ENCODE measurements around the gene ALCAM.

The ALCAM gene

DNA sequence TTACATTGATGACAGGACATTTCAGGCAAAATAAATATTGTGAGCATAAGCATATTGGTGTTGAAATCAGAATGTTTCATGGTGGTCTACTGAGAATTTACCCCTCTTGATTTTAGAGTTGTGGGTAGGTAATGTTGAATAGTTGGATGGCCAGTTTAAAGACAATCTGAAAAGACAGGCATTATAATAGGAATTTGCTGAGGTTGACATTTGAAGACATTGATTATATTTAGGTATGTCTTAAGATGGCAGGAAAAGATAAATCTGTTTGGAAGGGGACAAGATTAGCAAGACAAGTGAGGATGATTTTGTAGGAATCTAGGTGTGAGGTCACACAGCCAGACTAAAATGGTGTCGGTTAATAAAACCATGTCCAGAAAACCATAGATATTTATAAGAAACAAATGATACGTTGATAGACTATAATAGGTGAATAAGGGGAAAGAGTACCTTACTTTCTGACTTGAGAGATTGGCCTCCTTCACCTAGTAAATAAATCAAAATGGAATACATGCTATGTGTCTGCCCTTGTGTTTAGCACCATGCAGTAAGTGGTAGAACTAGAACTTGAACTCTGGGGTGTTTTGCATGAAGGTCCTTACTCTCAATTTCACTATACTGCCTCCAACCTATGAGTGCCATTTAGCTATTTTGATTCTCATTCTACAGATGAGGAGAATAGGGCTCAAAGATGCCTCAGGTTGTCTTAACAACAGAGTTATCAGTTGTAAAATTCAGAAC, 57.9 kb downstream of the ALCAM start:
- no peak for DNase-seq (ENCODE audit: low read depth)
- TF ChIP-seq, protein P1, sequence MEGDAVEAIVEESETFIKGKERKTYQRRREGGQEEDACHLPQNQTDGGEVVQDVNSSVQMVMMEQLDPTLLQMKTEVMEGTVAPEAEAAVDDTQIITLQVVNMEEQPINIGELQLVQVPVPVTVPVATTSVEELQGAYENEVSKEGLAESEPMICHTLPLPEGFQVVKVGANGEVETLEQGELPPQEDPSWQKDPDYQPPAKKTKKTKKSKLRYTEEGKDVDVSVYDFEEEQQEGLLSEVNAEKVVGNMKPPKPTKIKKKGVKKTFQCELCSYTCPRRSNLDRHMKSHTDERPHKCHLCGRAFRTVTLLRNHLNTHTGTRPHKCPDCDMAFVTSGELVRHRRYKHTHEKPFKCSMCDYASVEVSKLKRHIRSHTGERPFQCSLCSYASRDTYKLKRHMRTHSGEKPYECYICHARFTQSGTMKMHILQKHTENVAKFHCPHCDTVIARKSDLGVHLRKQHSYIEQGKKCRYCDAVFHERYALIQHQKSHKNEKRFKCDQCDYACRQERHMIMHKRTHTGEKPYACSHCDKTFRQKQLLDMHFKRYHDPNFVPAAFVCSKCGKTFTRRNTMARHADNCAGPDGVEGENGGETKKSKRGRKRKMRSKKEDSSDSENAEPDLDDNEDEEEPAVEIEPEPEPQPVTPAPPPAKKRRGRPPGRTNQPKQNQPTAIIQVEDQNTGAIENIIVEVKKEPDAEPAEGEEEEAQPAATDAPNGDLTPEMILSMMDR (IDR thresholded peaks at IDR 0.05; ENCODE audit: insufficient read depth, low read depth, low read length, missing control alignments): no peak
- H3K4me3 ChIP-seq (ENCODE audit: low read length): no peak overlapping the region

DNA sequence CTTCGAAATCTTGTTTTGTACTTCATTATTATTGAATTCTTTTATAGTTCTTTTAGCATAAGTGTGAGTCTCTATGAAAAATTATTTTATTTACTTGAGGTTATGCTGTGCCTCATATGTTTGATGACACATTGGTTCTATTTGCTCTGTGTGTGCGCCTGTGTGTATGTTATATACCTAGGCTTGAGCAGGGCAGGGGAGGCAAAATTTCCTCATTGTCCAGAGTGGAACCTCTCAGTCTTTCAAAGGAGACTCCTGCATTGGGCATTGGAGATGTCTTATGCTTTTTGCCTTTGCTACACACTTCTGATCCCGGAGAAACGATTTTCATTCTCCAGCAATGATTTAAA, 58.4 kb downstream of the ALCAM start:
- TF ChIP-seq, protein P1 (IDR thresholded peaks at IDR 0.05; ENCODE audit: insufficient read depth, low read depth, low read length, missing control alignments): no peak
- no peak for DNase-seq (ENCODE audit: low read depth)
- H3K4me3 ChIP-seq (ENCODE audit: low read length): no peak overlapping the region

DNA sequence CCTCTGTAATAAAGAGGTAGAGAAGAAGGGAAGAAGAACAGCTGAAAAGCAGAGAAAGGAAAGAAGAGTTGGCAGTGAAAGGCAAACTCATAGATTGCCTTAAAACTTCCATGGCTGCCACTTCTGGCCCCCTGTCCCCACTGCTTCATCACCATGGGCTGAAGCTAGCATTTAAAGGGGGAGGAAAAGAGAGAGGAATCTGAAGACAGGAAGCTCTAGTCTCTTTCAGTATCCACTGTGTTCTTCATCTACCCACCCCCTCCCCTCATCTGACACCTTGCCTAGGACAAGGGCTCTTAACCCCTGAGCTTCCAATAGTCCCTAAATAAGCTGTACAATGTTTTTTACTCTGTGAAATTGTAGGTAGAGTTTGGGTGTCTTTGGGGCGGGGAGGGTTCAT, 60.6 kb downstream of the ALCAM start:
- DNase-seq (ENCODE audit: low read depth): no peak
- TF ChIP-seq, protein P1 (IDR thresholded peaks at IDR 0.05; ENCODE audit: insufficient read depth, low read depth, low read length, missing control alignments): no peak
- H3K4me3 ChIP-seq (ENCODE audit: low read length): no peak overlapping the region

DNA sequence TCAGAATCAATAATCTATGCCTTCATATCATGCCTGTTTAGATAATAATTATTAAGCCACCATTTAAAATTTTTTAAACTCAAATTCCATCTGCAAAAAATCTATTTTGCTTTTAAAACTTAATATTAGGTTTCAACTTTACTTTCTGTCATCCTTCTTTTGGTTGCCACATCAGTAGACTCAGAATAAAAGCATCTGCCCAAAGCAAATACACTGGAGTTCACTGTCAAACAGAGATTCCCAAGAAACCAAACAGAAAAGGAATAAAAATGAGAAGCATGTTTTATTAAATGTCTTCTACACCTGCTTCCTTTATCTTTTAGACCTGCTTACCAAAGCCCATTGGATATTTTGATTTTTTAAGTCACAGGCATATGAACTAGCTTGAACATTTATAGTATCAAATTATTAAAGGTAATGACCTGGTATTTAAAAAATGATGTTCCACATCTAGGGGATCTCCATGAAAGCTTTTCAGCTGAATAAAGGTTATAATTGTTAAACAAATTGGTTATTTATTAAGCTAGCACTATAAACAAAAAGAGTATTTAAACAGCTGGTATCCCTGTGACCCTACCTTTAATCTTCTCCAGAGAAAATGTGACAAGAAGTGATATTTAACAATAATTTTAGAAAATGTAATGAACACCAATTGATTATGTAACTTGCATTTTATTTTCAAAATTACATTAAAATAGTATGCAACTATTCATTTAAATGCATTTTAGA, 62.5 kb downstream of the ALCAM start:
- H3K4me3 ChIP-seq (ENCODE audit: low read length): no peak overlapping the region
- TF ChIP-seq, protein P1 (IDR thresholded peaks at IDR 0.05; ENCODE audit: insufficient read depth, low read depth, low read length, missing control alignments): no peak
- DNase-seq (ENCODE audit: low read depth): no peak

DNA sequence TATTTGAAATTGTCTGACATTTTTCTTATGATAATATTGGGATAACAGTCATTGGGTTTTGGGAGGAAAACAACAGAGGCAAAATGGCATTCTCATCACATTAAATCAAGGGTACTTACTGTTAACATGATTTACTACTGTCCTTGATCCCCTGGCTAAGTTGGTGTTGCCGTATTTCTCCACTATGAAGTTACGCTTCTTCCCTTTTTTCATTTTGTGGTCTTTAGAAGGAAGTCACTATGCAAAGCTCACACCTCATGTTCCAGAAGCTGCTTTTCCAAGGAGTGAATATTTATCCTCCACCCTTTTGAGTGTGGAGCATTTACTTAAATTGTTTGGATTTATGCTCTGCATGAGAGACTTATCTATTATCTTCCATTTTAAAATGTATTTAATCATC, 63.7 kb downstream of the ALCAM start:
- TF ChIP-seq, protein P1 (IDR thresholded peaks at IDR 0.05; ENCODE audit: insufficient read depth, low read depth, low read length, missing control alignments): no peak
- no peak overlapping the region for H3K4me3 ChIP-seq (ENCODE audit: low read length)
- DNase-seq (ENCODE audit: low read depth): no peak

DNA sequence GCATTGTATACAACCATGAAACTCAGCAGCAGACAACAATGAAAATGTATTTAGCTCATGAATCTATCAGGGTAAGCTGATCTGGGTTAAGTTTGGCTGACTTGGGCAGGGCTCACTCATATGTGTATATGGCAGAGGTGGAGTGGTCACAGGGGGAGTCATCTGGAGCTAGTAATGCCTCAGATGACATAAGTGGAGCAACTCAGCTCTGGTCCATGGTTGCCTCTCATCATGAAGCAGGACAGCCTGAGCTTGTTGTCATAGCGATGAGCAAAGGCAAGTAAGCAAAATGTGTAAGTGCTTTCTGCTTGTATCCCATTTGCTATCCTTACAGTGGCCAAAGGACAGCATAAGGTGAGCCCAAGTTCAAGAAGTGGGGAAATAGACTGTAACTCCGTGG, 64.5 kb downstream of the ALCAM start:
- TF ChIP-seq, protein P1 (IDR thresholded peaks at IDR 0.05; ENCODE audit: insufficient read depth, low read depth, low read length, missing control alignments): no peak
- DNase-seq (ENCODE audit: low read depth): no peak
- H3K4me3 ChIP-seq (ENCODE audit: low read length): no peak overlapping the region

Measured in epithelial cell of esophagus (primary cell).